Vagina (tissue), 2 donors: ENCODE results near the gene BNIP5.

Source experiments
- CTCF ChIP-seq, 3 experiments: fragments of 450-650 bp in 2 of 3; fragments of 200-600 bp in 1 of 3; sonication (generic) in 1 of 3; IDR thresholded peaks; one replicate each; pipeline ENCODE4 v1.5.1; 2017 to 2019; ENCODE audit warnings: antibody characterized with exemption in 3 of 3, mild to moderate bottlenecking in 2 of 3, moderate library complexity in 2 of 3
- POLR2AphosphoS5 ChIP-seq, 2 donors: sonication (generic); formaldehyde crosslinking; IDR thresholded peaks; one replicate each; pipeline ENCODE4 v1.9.0; 2017; ENCODE audit warnings: antibody characterized with exemption in 2 of 2, mild to moderate bottlenecking in 2 of 2, low read depth in 1 of 2; ENCODE audit not compliant: insufficient read depth in 1 of 2

GRCh38 chr6:36283608-36284007 is 53.1 kb downstream of the BNIP5 start:
- TF ChIP-seq POLR2AphosphoS5 (IDR thresholded peaks at IDR 0.05; ENCODE audit: insufficient read depth in 1 of 2, low read depth in 1 of 2) (no peak), CTCF (IDR thresholded peaks at IDR 0.05) (no peak)
